ENCODE results near the gene KRTAP10-2. TPM values are rescaled to one million over a fixed set of nuclear protein-coding genes. Genes with fewer than 3 reads are reported as not detected.
"Not testable (repeated sequence)": the region's sequence is repeated elsewhere in the genome, so short reads cannot be mapped to it uniquely, and the experiment has no call there.

Gene KRTAP10-2
- polyA plus RNA-seq, 3 donors from 2014 or later: not detected

DNA sequence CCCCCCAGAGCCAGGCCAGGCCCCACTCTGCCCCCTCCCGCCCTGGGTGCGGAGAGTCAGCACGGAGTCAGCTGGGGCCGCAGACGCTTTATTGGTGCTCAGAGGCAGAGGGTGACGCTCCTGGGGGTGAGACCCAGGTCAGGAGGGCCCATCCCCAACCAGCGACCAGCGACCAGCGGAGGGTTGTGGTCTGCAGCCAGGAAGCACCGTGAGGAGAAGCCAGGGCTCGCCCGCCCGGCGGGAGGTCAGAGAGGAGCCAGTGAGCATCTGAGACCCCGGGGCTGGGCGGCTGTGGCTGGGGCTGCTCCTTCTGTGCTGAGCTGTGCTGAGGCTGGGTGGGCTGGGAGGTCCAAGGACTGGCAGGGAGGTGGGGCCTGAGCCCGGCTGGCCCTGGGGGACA lies 1.0 kb downstream of the KRTAP10-2 start:
- not testable (repeated sequence) for H3K27ac Mint-ChIP-seq; H3K27me3 Mint-ChIP-seq (ENCODE audit: low read depth in 3 of 3); H3K4me3 Mint-ChIP-seq; DNase-seq
- H3K4me1 Mint-ChIP-seq: peaks cover 26 to 32% of the 10 kb centered on the region in 2 donors
- H3K36me3 Mint-ChIP-seq: peaks cover 14 to 17% (median 15%) of the 10 kb centered on the region in 3 donors
- peaks cover 11 to 26% (median 16%) of the 10 kb centered on the region in 6 donors for H3K9me3 Mint-ChIP-seq

DNA sequence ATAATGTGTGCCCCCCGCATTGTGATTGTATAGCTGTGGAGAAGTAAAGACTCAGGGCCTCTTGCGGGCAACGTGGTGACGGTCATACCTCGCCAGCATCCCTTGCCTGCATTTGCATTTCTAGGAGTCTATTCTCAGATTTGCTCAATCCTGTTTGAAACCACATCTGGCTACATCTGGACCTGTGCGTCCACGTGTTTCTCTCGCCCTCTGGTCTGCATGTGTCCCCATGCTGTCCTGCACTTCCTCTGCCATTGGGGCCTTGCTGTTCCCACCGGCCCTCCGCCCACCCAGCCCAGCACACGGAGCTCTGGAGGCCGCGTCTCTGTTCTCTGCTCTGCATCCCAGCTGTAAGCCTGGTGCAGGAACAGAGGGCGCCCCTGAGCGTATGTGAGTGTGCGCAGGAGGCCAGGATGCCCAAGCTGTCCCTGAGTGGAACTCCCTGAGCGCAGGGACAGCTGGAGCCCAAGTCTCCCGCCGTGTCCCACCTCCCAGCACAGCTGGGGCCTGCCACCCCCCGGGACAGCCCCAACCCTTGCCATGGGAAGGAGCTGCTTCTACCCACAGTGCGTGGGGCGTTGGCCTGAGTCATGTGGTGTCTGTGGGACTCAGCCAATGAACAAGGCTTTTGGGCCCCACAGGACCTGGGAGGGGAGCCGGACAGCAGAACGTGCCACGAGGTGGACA lies 1.6 kb downstream of the KRTAP10-2 start:
- no peak for DNase-seq

DNA sequence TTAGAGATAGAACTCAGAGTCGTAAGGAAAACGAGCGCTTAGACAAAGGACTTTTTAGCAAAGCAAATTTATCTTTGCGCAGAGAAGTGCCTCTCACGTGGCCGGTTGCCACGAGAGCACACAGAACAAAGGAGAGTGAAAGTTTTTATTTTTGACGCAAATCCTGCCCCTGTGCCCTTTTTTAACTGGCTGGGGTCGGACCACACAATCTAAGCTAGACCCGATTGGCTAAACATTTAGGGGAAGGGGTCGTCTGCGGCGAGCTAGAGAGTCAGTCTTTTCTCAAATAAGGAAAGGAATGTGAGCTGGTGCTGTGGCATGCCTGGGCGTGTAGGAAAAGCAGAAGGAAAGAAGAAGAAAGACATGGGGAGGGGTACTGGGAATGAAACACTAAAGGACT lies 2.4 kb downstream of the KRTAP10-2 start:
- Mint-ChIP-seq H3K27ac (peak overlapping the region in 4 of 6 donors; percentile 7 to 76 (median 48)), H3K27me3 (ENCODE audit: low read depth in 3 of 3) (peaks cover 0 to 9% (median 8%) of the 10 kb centered on the region in 3 donors), H3K4me3 (no peak overlapping the region), H3K4me1 (peaks cover 26 to 32% of the 10 kb centered on the region in 2 donors), H3K36me3 (peaks cover 12 to 17% (median 14%) of the 10 kb centered on the region in 3 donors), H3K9me3 (peaks cover 11 to 27% (median 16%) of the 10 kb centered on the region in 6 donors)
- no peak for DNase-seq

More for the DNA sequence above, 1.6 kb downstream of the KRTAP10-2 start:
- Mint-ChIP-seq H3K27ac (peak overlapping the region in 3 of 6 donors; percentile 7 to 76 (median 45)), H3K36me3 (peaks cover 12 to 17% (median 14%) of the 10 kb centered on the region in 3 donors), H3K27me3 (ENCODE audit: low read depth in 3 of 3) (peaks cover 0 to 9% (median 8%) of the 10 kb centered on the region in 3 donors), H3K9me3 (peaks cover 11 to 27% (median 16%) of the 10 kb centered on the region in 6 donors), H3K4me1 (peaks cover 26 to 32% of the 10 kb centered on the region in 2 donors), H3K4me3 (no peak overlapping the region)

DNA sequence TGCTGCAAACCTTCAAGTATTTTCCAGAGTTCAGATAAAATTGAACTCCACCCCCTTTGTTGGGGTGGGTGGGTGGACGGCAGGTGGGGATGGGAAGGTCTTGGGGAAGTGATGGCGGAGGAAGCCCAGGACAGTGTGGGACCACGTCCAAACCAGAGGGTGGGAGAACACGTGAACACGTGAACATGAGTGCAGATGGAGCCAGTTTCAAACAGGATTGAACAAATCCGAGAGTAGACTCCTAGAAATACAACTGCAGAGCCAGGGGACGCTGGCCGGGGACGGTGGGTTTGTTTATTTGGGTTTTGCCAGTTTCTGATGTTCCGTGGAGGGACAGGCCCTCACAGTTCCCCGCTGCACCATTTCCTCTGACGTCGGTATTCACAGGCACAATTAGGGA lies 2.9 kb downstream of the KRTAP10-2 start:
- H3K4me3 Mint-ChIP-seq: peak overlapping the region in 4 of 5 donors; percentile 23 to 86 (median 51)
- H3K27ac Mint-ChIP-seq: peak overlapping the region in 4 of 6 donors; percentile 51 to 87 (median 70)
- H3K9me3 Mint-ChIP-seq: peaks cover 11 to 27% (median 16%) of the 10 kb centered on the region in 6 donors

DNA sequence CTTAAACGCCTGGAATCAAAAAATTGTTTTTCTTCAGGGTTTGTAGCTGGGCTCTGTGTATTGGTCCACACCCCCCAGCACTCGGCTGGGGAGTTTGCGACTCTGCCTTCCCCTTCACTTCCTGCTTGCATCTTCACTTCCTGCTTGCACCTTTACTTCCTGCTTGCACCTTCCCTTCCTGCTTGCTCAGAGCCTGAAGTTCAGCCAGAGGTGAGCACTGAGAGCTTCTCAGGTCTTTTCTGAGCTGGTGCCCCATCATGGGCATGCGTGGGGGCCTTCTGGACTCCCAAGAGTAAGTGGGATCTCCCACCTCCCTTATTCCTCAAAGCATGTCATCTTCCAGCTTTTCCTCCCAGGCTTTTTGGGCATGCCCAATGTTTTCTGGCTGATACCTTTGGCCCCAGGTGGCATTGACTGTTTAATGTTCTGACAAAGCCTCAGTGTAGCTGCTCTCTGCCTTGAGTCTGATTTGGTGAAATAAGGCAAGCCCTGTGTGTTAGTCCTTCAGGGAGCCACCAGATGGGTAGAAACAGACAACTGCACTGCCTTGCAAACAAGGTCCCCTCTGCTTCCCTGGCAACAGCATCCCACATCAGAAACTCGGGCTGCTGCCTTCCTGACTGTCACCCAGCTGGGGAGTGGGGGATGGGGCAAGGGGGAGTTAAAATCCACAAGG lies 3.5 kb downstream of the KRTAP10-2 start:
- peaks cover 12 to 17% (median 14%) of the 10 kb centered on the region in 3 donors for H3K36me3 Mint-ChIP-seq
- peak overlapping the region; percentile 58 to 96 (median 89) for H3K27ac Mint-ChIP-seq
- peak in 2 of 3 donors; percentile 11 to 29 for DNase-seq
- peaks cover 26 to 32% of the 10 kb centered on the region in 2 donors for H3K4me1 Mint-ChIP-seq
- peaks cover 0 to 9% (median 8%) of the 10 kb centered on the region in 3 donors for H3K27me3 Mint-ChIP-seq (ENCODE audit: low read depth in 3 of 3)
- H3K9me3 Mint-ChIP-seq: peaks cover 11 to 27% (median 16%) of the 10 kb centered on the region in 6 donors
- H3K4me3 Mint-ChIP-seq: peak overlapping the region; percentile 57 to 89 (median 81)

More for the DNA sequence above, 2.9 kb downstream of the KRTAP10-2 start:
- DNase-seq: no peak
- peaks cover 12 to 17% (median 14%) of the 10 kb centered on the region in 3 donors for H3K36me3 Mint-ChIP-seq
- H3K4me1 Mint-ChIP-seq: peaks cover 26 to 32% of the 10 kb centered on the region in 2 donors
- H3K27me3 Mint-ChIP-seq (ENCODE audit: low read depth in 3 of 3): peaks cover 0 to 9% (median 8%) of the 10 kb centered on the region in 3 donors

DNA sequence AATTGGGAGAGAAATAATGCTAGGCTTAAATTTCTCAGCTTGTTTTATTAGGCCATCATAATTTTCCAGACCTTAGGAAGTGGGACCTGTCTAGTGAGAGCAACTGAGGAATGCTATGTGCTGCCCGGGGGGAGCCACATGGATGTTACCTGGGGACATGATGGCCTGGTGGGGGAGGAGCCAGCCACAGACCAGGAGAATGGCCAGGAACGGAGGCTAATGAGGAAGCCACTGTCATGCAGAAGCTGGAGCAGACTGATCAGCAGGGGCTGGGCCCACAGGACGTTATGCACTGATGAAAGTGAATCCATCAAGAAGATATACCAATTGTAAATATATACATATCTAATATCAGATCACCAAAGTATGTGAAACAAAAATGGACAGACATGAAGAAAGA lies 6.7 kb downstream of the KRTAP10-2 start:
- Mint-ChIP-seq H3K9me3 (peaks cover 11 to 27% (median 16%) of the 10 kb centered on the region in 6 donors), H3K27me3 (ENCODE audit: low read depth in 3 of 3) (peaks cover 0 to 9% (median 6%) of the 10 kb centered on the region in 3 donors), H3K27ac (no peak overlapping the region), H3K4me1 (peaks cover 26 to 31% of the 10 kb centered on the region in 2 donors), H3K4me3 (no peak overlapping the region), H3K36me3 (peaks cover 12 to 17% (median 14%) of the 10 kb centered on the region in 3 donors)
- DNase-seq: no peak

DNA sequence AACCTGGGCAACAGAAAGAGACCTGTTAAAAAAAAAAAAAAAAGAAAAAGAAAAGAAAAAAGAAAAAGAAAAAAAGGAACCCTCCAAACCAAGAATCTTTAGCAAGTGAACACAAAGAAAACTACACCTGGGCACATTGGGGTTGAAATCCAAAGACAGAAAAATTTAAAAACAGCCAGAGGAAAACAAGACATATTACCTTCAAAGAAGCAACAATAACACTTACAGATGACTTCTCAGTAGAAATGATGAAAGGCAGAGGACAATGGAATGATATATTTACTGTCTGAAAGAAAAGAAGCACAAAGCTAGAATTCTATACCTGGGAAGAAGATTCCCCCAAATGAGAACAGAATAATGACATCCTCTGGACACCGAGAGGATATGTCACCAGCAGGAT lies 8.6 kb downstream of the KRTAP10-2 start:
- Mint-ChIP-seq H3K9me3 (peaks cover 11 to 25% (median 16%) of the 10 kb centered on the region in 6 donors), H3K27me3 (ENCODE audit: low read depth in 3 of 3) (peaks cover 1 to 7% (median 6%) of the 10 kb centered on the region in 3 donors), H3K27ac (no peak overlapping the region), H3K36me3 (peaks cover 10 to 17% (median 12%) of the 10 kb centered on the region in 3 donors), H3K4me1 (peaks cover 9 to 13% of the 10 kb centered on the region in 2 donors), H3K4me3 (no peak overlapping the region)
- DNase-seq: no peak

DNA sequence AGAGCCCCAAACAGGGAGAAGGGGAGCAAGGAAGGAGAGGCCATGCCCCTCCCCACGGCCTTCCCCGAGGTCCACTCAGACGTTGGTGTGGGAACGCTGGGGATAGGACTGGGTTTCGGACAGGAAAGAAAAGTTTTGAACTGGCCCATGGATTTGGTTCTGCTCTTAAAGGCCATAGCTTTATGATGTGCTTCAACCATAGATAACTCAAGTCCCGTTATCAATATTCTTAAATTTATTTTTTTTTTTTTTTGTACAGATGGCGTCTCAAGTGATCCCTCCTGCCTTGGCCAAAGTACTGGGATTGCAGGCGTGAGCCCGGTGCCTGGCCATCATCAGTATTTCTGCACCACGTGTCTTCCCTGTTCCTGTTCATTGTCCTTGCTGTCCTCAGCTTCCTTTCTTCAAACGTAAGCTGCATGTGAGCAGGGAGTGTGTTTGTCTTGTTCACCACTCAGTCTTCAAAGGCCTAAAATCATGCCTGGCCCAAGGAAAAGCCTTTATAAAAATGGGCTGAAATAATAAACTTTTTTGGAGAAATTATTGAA lies 10.5 kb downstream of the KRTAP10-2 start:
- Mint-ChIP-seq H3K27me3 (ENCODE audit: low read depth in 3 of 3) (peaks cover 4 to 8% (median 5%) of the 10 kb centered on the region in 3 donors), H3K36me3 (peaks cover 0 to 4% (median 0%) of the 10 kb centered on the region in 3 donors), H3K4me1 (peaks cover 0 to 1% of the 10 kb centered on the region in 2 donors), H3K27ac (no peak overlapping the region), H3K9me3 (peaks cover 0 to 6% (median 5%) of the 10 kb centered on the region in 6 donors), H3K4me3 (no peak overlapping the region)
- no peak for DNase-seq

DNA sequence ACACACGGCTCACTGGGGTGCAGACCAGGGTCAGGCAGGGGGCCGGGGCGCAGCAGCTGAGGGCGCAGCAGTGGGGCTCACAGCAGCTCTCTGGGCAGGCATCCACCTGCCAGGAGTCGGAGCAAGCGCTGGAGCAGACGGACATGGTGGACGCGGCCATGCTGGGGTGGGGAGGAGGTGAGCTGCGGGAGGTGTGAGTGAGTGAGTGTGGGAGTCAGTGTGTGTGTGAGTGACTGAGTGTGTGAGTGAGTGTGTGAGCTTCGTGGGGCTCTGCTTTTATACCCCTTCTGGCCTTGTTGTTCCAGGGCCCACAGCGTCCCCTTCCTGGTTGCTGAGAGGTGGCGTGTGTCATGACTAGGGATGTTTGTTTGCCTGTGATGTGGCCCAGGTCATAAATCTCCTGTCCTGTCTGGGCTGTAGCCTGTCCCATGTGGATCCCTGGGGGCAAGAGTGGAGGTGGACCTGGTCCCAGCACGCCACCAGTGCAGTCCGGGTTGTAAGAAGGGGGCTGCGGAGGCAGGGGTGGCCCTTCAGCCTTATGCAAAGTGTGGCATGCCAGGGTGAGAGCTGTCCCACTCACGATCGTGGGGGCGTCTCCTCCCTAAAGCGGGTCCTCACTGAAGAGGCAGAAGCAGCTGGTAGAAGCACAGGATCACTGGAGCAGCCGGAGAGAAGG lies 11.2 kb downstream of the KRTAP10-2 start, which contains the start of gene KRTAP10-1:
Gene KRTAP10-1, minus strand, starts transcription at position 205 of the 676 bp plus-strand sequence. Its CDS starts 45 bp downstream, at position 160.
- Mint-ChIP-seq H3K9me3 (no peaks in the 10 kb centered on the region), H3K27me3 (ENCODE audit: low read depth in 3 of 3) (peaks cover 2 to 5% (median 4%) of the 10 kb centered on the region in 3 donors), H3K36me3 (no peaks in the 10 kb centered on the region), H3K27ac (no peak within 1 kb of the TSS), H3K4me1 (no peaks in the 10 kb centered on the region), H3K4me3 (no peak within 1 kb of the TSS)
- no peak for DNase-seq

DNA sequence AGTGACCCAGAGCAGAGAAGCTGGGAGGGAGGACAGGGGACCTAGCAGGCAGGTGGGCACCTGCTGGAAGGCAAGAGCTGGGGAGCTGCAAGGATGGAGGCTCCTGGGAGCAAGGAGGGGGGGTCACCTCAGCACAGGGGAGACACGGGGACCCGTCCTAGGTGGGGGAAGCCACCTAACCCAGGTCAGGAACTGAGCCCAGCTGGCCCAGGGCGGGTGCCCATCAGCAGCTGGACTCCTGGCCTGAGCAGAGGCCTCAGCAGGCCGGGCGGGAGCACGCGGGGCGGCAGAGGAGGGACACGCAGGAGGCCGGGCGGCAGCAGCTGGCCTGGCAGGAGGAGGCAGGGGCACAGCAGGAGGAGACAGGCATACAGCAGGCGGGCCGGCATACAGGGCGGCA lies 12.3 kb downstream of the KRTAP10-2 start:
- DNase-seq: no peak
- H3K27ac Mint-ChIP-seq: peak overlapping the region in 1 of 6 donors; percentile 25
- H3K4me3 Mint-ChIP-seq: no peak overlapping the region
- H3K4me1 Mint-ChIP-seq: no peaks in the 10 kb centered on the region
- no peaks in the 10 kb centered on the region for H3K36me3 Mint-ChIP-seq
- peaks cover 3 to 5% (median 4%) of the 10 kb centered on the region in 3 donors for H3K27me3 Mint-ChIP-seq (ENCODE audit: low read depth in 3 of 3)
- H3K9me3 Mint-ChIP-seq: no peaks in the 10 kb centered on the region

DNA sequence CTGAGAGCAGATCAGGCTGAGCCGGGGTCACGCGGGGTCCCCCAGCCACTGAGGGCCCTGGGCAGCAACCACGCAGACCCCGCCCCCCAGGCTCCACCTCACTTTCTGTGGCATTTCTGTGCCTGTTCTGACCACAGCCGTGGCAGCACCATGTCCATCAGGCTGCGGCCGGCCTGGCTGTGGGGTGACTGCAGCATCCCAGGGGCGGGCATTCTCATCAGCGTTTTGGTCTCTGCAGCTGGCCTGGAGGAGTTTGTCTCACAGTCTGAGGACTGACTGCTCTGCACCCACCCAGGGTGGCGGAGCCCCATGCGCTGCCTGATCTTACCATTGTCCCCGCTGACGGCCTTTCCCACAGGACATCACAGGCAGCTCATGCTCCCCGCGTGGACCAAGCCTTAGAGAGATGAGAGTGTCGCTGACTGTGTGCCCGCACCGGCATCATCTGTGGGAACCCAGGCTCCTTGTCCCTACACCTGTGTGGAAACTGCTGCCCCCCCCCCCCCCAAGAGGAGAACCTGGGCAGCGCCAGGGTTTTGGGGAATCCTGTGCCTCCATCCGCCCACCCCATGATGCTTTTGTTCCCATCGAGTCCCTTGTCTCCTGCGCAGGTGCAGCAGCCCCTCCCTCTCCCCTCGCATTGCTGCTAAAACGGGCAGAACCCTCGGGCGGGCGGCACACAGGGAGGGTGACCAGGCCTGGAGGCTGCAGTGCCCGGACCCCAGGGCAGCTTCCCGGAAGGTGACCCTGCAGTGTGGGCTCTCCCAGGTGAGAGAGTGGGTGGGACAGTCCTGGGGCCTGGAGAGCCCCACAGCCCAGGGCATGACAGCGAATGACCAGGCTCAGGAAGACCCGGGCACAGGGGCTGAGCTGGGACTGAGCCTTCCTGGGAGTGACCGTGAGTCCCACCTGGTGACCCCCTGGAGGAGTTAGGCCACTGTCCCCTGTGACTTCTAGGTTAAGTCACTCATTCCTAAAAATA lies 13.1 kb downstream of the KRTAP10-2 start:
- no peak for DNase-seq
- Mint-ChIP-seq H3K4me1 (no peaks in the 10 kb centered on the region), H3K36me3 (no peaks in the 10 kb centered on the region), H3K9me3 (no peaks in the 10 kb centered on the region), H3K27me3 (ENCODE audit: low read depth in 3 of 3) (peaks cover 3 to 5% (median 4%) of the 10 kb centered on the region in 3 donors), H3K4me3 (no peak overlapping the region), H3K27ac (no peak overlapping the region)

DNA sequence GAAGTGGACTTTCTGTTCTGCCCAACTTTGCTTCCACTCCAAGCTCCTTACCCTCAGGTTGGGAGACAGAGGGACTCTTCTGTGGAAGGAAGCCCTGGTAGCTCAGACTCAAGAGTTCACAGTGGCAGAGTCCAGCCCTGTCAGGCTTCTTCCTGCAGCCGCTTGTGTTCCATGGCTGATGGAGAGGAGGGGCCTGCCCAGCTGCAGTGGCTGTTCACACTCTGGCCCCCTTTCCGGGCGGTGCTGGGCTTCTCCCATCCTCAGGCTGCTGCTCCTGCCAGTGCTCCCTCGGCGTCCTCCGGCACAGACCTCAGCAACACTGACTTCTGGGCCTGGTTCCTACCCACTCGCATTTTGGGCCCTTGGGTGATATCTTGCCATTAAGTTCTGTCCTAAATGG lies 15.3 kb downstream of the KRTAP10-2 start:
- H3K27me3 Mint-ChIP-seq (ENCODE audit: low read depth in 3 of 3): peaks cover 4 to 6% (median 5%) of the 10 kb centered on the region in 3 donors
- no peak overlapping the region for H3K27ac Mint-ChIP-seq
- no peak for DNase-seq
- H3K9me3 Mint-ChIP-seq: no peaks in the 10 kb centered on the region
- H3K4me3 Mint-ChIP-seq: no peak overlapping the region
- H3K4me1 Mint-ChIP-seq: no peaks in the 10 kb centered on the region
- H3K36me3 Mint-ChIP-seq: no peaks in the 10 kb centered on the region

Measured in immature natural killer cell (primary cell).